GM19193 (cell line): ENCODE results near the gene GPATCH8.

Source experiments
- POLR2A ChIP-seq: IDR thresholded peaks from 4 replicates; pipeline ENCODE4 v1.6.1; 2011; ENCODE audit not compliant: insufficient read depth, insufficient read length; ENCODE audit errors: extremely low read depth

The GPATCH8 gene

GRCh38 chr17:44361292-44362260 is 141.6 kb downstream of the GPATCH8 start:
- TF ChIP-seq POLR2A: no peak

- TF ChIP-seq POLR2A: no peak
These were observed 142.4 kb downstream of the GPATCH8 start for GRCh38 chr17:44360826-44361225.

DNA sequence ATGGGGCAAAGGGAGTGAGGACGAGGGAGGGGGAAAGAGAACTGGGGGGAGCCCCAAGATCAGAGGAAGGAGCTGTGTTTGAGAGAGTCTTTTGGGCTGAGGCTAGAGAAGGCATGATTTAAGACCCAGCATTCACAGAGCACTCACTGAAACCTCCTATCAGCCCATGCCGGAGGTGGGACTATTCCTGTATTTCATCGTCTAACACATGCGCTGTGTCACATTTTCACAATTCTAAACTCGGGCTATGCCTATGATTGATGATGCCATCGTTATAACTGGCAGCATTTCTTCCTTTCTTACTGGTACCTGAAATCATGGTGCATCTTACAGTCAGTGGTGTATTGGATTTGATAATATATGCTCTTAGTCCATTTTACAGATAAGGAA is 143.1 kb downstream of the GPATCH8 start:
- no peak for TF ChIP-seq POLR2A

DNA sequence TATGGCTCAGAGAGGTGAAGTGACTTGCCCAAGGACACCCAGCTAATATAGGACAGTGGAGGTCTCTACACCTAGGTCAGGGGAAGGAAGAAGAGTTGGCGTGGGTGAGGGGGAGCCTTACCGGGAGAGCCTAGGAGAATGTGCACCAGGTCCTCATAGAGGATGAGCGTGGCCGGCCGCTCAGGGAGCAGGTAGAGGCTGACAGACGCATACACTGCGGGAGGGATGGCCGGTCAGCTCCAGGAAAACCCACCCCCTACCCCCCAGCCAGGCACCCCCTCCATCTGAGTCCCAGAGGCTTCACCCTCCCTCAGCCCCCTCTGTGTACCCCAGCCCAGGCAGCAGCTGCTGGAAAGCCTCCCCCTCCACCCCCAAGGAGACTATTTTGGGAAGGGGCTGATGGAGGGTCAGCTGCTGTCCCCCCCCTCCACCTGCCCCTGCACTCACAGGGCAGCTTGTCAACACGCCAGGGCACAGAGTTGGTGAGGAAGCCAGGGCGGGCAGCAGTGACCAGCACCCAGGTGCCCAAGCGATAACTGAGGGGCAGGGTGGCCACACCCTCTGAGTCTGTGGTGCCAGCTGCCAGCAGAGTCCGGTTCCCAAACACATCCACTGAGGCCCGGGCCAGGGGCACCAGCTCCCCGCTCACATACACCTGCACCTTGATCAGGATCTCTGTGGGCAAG is 143.6 kb downstream of the GPATCH8 start:
- no peak for TF ChIP-seq POLR2A

DNA sequence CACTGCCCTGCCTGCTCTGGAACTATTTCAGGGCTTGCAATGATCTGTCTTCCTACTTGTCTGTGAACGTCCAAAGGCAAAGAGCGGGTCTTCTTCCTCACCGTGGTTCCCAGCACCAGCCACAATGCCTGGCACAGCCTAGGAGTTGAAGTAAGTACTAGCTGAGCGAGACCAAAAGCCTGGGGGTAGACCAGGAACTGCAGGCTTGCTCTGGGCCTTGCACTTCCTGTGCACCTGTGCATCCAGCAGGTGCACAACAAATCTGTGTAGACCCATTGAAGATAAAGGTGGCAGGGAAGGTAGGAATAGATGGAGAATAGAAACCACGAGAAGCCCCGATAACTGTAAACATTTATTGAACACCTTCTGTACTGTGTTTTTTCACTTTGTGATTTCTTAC is 144.2 kb downstream of the GPATCH8 start:
- TF ChIP-seq POLR2A: no peak

GRCh38 chr17:44358066-44358465 is 145.1 kb downstream of the GPATCH8 start:
- TF ChIP-seq POLR2A: no peak

DNA sequence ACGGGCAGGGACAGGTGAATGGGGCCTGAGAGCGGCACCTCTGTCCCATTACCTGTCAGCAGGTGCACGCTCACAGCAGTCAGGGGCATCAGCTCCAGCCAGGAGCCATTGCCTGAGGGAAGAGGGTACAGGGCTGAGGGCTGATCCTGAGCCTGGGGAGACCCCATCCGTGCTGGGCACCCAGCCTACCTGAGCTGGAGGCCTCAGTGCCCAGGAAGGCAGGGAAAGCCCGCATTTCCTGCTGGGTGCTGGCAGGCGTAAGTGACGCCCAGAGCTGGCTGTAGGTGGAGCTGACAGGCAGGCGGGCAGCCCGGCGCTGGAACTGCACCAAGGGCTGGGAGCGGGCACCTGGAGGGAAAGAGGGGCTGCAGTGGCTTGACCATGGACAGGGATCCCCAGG is 147.0 kb downstream of the GPATCH8 start:
- no peak for TF ChIP-seq POLR2A

GRCh38 chr17:44355642-44356099 is 147.5 kb downstream of the GPATCH8 start:
- TF ChIP-seq POLR2A: no peak

- TF ChIP-seq POLR2A: no peak
These were observed 148.3 kb downstream of the GPATCH8 start for GRCh38 chr17:44354582-44355561.

- TF ChIP-seq POLR2A: no peak
These were observed 149.4 kb downstream of the GPATCH8 start for GRCh38 chr17:44353672-44354331.

DNA sequence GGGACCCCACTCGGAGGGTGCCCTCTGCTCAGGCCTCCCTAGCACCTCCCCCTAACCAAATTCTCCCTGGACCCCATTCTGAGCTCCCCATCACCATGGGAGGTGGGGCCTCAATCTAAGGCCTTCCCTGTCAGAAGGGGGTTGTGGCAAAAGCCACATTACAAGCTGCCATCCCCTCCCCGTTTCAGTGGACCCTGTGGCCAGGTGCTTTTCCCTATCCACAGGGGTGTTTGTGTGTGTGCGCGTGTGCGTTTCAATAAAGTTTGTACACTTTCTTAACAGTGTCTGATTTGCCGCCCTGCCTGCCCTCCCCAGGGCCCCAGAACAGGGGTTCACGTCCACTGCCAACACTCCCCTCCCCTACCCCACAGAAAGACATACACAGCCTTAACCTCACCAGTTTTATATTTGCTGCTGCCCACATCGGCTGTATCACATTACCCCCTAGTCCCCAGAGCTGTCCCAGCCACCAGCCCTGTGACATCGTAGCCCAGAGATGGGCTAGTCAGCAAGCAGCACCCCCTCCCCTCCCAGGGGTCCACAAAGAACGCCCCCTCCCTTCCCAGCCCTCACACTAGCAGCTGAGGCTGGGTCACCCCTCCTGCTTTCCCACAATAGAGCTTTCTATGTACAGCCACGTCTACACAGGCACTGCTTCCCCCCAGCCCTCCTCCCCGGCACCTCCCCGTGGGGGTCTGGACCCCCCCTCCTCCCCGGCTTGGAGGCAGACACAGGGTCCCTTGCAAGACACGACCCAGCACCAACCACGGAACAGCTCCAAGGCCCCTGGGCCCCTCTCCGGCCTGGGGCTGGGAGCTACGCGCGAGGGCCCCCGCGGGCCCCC is 150.2 kb downstream of the GPATCH8 start:
- no peak for TF ChIP-seq POLR2A

- TF ChIP-seq POLR2A: no peak
These were observed 151.0 kb downstream of the GPATCH8 start for GRCh38 chr17:44351961-44352827.

- TF ChIP-seq POLR2A: no peak
These were observed 151.7 kb downstream of the GPATCH8 start for GRCh38 chr17:44351464-44351863.

- no peak for TF ChIP-seq POLR2A
These were observed 152.4 kb downstream of the GPATCH8 start for GRCh38 chr17:44350733-44351226.
